Cardiac muscle cell (in vitro differentiated cells and primary cell): ENCODE data around the gene DDX39A. TPM values are rescaled to one million over a fixed set of nuclear protein-coding genes. Genes with fewer than 3 reads are reported as not detected.
A peak's percentile ranks its signal among the peaks of the same experiment; 100 is the strongest.
"Not testable (repeated sequence)": the region's sequence is repeated elsewhere in the genome, so short reads cannot be mapped to it uniquely, and the experiment has no call there.

Experiments
- DNase-seq, 2 donors: peaks; one replicate each; pipeline versions ENCODE4 v3.0.0 to v3.0.0-alpha.2; 2010 to 2017; ENCODE audit warnings: low read depth in 1 of 2, low spot score in 1 of 2
- H3K27ac ChIP-seq: fragments of 200-600 bp; sonication (generic); 2 replicates; pipeline ENCODE4 v1.5.1; 2016
- H3K27me3 ChIP-seq: fragments of 200-600 bp; sonication (generic); 2 replicates; pipeline ENCODE4 v1.6.0; 2016; ENCODE audit warnings: control low read depth
- H3K36me3 ChIP-seq: fragments of 200-600 bp; sonication (generic); 2 replicates; pipeline ENCODE4 v1.5.1; 2016; ENCODE audit warnings: control low read depth
- H3K4me1 ChIP-seq: fragments of 200-600 bp; sonication (generic); 2 replicates; pipeline ENCODE4 v1.8.1; 2017; ENCODE audit warnings: low read depth, mild to moderate bottlenecking, mixed run types
- H3K4me3 ChIP-seq: fragments of 200-600 bp; sonication (generic); 2 replicates; pipeline ENCODE4 v1.5.1; 2016; ENCODE audit warnings: mild to moderate bottlenecking
- H3K9me3 ChIP-seq: fragments of 200-600 bp; sonication (generic); 2 replicates; pipeline ENCODE4 v1.5.1; 2017; ENCODE audit warnings: low read depth, mild to moderate bottlenecking, control low read depth
- CTCF ChIP-seq: IDR thresholded peaks from 2 replicates; pipeline ENCODE4 v1.5.1; 2012; ENCODE audit warnings: low read depth, mild to moderate bottlenecking, low read length
- polyA plus RNA-seq: library from polyadenylated mRNA; unstranded; fragments of >200 nt; fragmentation: Nextera tagmentation; extraction: Ambion mirVana; gene quantifications from 2 replicates; pipeline ENCODE4 v1.2.1, GENCODE V29; 2016
- total RNA-seq: library from RNA; depleted of rRNA; stranded (reverse); fragments of >200 nt; gene quantifications from 2 replicates; pipeline ENCODE4 v1.2.3, GENCODE V29; 2016

DDX39A gene
- total and polyA plus RNA-seq, 2 experiments from 2014 or later, result 73.3 to 77.0 TPM

- no peak for DNase-seq
Observed at GRCh38 chr19:14405380-14405757, 13.8 kb downstream of the DDX39A start.

GRCh38 chr19:14404312-14404711, 14.8 kb downstream of the DDX39A start:
- no peak overlapping the region for H3K4me3 ChIP-seq
- peaks cover 12% of the 10 kb centered on the region for H3K36me3 ChIP-seq

More at GRCh38 chr19:14405380-14405757, 13.8 kb downstream of the DDX39A start:
- Histone ChIP-seq H3K27me3 (no peaks in the 10 kb centered on the region), H3K27ac (no peak overlapping the region), H3K4me1 (no peaks in the 10 kb centered on the region), H3K4me3 (no peak overlapping the region), H3K36me3 (peaks cover 22% of the 10 kb centered on the region), H3K9me3 (no peaks in the 10 kb centered on the region)
- TF ChIP-seq CTCF, result no peak

GRCh38 chr19:14403145-14403930, 15.8 kb downstream of the DDX39A start:
- not testable (repeated sequence) for DNase-seq, H3K4me1 ChIP-seq, H3K9me3 ChIP-seq, H3K27me3 ChIP-seq, H3K27ac ChIP-seq, H3K36me3 ChIP-seq, H3K4me3 ChIP-seq

More at GRCh38 chr19:14404312-14404711, 14.8 kb downstream of the DDX39A start:
- DNase-seq, result no peak
- Histone ChIP-seq H3K27me3 (no peaks in the 10 kb centered on the region), H3K27ac (no peak overlapping the region), H3K4me1 (no peaks in the 10 kb centered on the region), H3K9me3 (no peaks in the 10 kb centered on the region)
- TF ChIP-seq CTCF, result no peak

- DNase-seq, result peak in 1 of 2 donors; percentile 84
- no peaks in the 10 kb centered on the region for H3K9me3 ChIP-seq
- H3K4me3 ChIP-seq, result no peak overlapping the region
- no peak for TF ChIP-seq CTCF
- H3K4me1 ChIP-seq, result no peaks in the 10 kb centered on the region
- H3K36me3 ChIP-seq, result no peaks in the 10 kb centered on the region
- H3K27me3 ChIP-seq, result no peaks in the 10 kb centered on the region
- H3K27ac ChIP-seq, result no peak overlapping the region
Observed at GRCh38 chr19:14402332-14403144, 16.6 kb downstream of the DDX39A start.

GRCh38 chr19:14401468-14402195, 17.5 kb downstream of the DDX39A start:
- H3K27me3 ChIP-seq, result no peaks in the 10 kb centered on the region
- H3K4me3 ChIP-seq, result no peak overlapping the region
- no peaks in the 10 kb centered on the region for H3K36me3 ChIP-seq
- no peak for TF ChIP-seq CTCF
- no peak for DNase-seq
- no peaks in the 10 kb centered on the region for H3K4me1 ChIP-seq
- H3K9me3 ChIP-seq, result no peaks in the 10 kb centered on the region
- no peak overlapping the region for H3K27ac ChIP-seq
